Right hindlimb (tissue), 1 donor: ENCODE data around the gene ABCA2.

ENCODE experiments used
- DNase-seq: peaks from one replicate; pipeline ENCODE4 v3.0.0-alpha.2; 2018

The ABCA2 gene, protein sequence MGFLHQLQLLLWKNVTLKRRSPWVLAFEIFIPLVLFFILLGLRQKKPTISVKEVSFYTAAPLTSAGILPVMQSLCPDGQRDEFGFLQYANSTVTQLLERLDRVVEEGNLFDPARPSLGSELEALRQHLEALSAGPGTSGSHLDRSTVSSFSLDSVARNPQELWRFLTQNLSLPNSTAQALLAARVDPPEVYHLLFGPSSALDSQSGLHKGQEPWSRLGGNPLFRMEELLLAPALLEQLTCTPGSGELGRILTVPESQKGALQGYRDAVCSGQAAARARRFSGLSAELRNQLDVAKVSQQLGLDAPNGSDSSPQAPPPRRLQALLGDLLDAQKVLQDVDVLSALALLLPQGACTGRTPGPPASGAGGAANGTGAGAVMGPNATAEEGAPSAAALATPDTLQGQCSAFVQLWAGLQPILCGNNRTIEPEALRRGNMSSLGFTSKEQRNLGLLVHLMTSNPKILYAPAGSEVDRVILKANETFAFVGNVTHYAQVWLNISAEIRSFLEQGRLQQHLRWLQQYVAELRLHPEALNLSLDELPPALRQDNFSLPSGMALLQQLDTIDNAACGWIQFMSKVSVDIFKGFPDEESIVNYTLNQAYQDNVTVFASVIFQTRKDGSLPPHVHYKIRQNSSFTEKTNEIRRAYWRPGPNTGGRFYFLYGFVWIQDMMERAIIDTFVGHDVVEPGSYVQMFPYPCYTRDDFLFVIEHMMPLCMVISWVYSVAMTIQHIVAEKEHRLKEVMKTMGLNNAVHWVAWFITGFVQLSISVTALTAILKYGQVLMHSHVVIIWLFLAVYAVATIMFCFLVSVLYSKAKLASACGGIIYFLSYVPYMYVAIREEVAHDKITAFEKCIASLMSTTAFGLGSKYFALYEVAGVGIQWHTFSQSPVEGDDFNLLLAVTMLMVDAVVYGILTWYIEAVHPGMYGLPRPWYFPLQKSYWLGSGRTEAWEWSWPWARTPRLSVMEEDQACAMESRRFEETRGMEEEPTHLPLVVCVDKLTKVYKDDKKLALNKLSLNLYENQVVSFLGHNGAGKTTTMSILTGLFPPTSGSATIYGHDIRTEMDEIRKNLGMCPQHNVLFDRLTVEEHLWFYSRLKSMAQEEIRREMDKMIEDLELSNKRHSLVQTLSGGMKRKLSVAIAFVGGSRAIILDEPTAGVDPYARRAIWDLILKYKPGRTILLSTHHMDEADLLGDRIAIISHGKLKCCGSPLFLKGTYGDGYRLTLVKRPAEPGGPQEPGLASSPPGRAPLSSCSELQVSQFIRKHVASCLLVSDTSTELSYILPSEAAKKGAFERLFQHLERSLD (N-terminal part only)

DNA sequence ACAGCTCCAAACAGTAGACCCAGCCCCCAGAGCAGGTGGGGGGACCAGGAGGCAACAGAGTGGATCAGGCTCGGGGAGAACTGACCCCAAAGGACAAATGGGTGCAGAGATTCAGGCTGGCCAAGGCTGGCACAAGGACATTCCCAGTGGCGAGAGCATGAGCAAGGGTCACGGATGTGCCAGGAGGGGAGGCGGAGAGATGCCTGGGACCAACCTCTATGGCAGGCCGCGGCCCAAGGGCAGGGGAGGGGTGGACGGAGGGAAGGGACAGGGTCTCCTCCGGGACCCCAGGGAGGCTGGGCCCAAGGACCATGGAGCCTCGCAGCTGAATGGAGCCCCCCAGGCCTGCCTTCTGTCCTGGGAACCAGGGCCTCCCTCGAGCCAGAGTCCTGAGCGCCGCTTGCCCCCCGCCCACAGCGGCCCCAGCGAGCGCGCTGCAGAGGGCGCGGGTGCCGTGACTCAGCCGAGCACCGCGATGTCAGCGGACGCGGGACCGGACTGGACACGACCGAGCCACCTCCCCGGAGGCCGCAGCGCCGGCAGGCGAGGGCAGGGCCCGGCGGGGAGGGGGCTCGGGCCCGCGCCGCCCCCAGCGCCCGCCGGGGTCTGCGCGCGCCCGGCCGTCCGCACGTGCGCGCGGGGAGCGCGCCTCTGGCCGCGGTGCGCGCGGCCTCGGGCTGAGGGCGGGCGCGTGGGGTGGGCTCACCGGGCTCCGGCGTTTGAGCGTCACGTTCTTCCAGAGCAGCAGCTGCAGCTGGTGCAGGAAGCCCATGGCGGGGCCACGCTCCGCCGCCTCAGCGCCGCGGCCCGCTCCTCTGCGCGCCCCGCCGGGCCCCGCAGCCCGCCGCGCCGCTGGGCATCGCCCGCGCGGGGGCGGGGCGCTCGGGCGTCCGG is at the start of gene ABCA2:
TSS of gene ABCA2 (minus strand) at position 869 of the 894 bp plus-strand sequence. CDS start at position 772, 97 bp downstream.
- peak; percentile 54 for DNase-seq

DNA sequence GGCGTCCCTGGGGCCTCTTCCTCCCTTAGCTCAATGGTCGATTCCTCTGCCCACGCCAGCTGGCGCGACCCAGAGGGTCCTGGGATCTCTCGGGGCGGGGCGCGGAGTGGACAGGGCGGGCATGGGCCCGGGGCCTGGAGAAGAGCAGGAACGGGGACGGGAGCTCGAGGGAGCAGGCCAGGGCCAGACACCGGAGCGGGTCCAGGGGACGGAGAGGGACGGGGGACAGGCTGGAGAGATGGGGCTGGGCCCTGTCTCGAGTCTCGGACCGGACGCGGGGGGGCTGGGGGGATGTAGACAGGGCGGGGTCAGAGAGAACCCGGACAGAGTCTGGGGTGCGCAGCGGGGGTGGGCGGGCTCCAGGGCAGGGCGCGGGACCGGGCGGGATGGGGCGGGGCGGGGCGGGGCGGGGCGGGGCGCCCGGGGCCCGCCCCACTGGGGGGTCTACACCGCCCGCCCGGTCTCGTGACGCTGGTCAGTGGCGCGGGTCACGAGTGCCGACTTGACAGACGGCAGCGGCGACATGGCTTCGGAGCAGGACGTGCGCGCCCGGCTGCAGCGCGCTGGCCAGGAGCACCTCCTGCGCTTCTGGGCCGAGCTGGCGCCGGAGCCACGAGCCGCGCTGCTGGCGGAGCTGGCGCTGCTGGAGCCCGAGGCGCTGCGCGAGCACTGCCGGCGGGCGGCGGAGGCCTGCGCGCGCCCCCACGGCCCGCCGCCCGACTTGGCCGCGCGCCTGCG is 49.1 kb upstream of the ABCA2 start, which contains the start of gene UAP1L1:
TSS of gene UAP1L1 (plus strand) at position 508 of the 738 bp plus-strand sequence. CDS start at position 524, 16 bp downstream.
- peak; percentile 57 for DNase-seq

DNA sequence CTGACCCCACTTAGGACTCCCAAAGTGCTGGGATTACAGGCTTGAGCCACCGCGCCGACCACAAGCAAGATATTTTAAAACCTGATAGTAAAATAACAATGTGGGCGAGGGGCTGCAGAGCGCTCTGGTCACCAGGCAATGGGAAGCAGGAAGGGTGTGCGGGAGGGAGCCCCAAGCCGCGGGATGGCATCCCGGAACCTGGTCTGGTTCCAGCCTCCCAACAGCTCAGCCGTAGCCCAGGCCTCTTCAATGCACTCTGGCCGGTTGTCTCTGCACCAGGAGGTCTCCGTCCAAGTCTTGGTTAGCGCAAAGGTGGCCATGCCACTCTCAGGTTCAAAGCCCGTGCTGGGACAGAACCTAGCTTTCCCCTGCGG is 48.6 kb upstream of the ABCA2 start:
- DNase-seq, result no peak

DNA sequence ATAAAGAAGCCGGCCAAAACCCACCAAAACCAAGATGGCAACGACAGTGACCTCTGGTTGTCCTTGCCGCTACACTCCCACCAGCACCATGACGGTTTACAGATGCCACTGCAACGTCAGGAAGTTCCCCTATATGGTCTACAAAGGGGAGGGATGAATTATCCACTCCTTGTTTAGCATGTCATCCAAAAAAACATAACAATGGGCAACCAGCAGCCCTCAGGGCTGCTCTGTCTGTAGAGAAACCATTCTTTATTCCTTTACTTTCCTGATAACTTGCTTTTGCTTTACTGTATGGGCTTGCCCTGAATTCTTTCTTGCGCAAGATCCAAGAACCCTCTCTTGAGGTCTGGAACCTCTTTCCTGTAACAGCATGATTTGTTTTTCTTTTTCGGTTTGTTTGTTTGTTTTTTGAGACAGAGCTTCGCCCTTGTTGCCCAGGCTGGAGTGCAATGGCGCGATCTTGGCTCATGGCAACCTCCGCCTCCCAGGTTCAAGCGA is 47.3 kb upstream of the ABCA2 start:
- DNase-seq, result no peak

DNA sequence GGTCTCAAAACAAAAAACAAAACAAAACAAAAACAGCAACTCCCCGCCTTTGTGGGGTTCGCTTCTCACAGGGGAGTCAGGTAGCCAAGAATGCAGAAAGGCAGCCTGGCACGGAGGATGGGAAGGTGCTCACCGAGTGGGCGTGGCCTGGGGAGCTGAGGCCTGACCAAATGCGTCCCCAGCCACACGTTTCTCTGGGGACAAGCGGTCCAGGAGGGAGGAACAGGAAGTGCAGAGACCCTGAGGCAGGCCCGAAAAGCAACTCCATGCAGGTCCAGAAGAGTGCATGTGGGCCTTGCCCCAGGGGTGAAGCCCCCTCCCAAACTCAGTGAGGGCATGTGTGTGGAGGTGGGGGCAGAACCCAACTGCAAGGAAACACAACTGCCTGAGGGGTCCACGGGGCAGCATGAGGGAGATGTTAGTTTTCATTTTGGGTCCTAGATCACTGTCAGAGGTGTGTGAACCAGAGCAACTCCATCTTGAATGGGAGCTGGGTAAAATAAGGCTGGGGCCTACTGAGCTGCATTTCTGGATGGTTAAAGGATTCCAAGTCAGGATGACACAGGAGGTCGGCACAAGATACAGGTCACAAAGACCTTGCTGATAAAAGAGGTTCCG is 46.7 kb upstream of the ABCA2 start:
- DNase-seq, result no peak

DNA sequence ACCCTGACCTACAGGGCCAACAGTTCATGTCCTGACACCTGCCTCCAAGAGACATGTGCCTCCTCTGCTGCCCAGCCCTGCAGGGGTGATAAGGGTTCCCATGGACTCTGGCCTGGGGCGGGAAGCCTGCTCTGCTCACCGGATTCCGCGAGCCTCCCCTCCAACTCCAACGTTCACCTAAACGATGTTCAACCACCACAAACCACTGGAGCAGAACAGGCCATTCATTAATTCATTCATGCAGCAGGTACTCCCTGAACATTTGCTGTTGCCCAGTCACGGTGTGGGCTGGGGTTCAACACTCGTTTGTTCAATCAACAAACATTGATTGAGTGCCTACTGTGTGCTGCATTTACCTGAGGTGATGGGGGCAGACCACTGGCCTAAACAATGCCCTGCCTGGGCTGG is 46.0 kb upstream of the ABCA2 start:
- no peak for DNase-seq

DNA sequence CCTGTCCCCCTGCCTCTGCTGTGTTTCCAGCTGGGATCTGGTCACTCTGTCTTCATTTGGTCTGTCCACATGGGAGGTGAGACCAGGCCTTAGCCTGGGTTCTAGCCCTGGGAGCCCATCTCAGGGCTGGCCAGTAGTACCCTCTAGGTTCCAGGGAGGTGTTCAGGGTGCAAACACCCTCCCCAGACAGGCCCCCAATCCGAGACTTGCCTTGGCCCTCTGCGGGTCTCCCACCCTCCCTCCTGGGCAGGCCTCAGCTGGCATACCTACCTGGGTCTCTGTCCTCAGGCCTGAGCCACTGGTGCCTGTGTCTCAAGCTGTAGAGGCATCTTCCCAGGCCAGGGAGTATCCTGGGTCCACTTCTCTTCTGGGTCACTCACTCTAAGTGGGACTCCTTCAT is 43.2 kb upstream of the ABCA2 start:
- no peak for DNase-seq

DNA sequence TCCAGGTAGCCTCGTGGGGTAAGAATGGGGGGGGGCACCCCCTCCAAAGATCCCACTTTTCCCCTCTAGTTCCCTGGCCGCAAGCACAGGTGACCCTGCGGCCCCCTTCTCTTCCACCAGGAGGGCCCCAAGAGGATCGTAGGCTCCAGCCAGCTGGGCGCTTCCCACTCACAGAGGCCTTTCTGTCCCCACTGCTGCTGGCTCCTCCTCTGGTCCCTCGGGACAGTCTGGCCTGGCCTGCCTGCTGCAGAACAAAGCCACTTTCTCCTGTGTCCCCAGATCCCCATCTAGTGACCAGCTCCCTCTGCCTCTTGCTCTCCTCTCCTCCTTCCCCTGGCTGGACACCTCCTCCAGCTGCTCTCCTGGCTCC is 42.9 kb upstream of the ABCA2 start:
- DNase-seq, result no peak

DNA sequence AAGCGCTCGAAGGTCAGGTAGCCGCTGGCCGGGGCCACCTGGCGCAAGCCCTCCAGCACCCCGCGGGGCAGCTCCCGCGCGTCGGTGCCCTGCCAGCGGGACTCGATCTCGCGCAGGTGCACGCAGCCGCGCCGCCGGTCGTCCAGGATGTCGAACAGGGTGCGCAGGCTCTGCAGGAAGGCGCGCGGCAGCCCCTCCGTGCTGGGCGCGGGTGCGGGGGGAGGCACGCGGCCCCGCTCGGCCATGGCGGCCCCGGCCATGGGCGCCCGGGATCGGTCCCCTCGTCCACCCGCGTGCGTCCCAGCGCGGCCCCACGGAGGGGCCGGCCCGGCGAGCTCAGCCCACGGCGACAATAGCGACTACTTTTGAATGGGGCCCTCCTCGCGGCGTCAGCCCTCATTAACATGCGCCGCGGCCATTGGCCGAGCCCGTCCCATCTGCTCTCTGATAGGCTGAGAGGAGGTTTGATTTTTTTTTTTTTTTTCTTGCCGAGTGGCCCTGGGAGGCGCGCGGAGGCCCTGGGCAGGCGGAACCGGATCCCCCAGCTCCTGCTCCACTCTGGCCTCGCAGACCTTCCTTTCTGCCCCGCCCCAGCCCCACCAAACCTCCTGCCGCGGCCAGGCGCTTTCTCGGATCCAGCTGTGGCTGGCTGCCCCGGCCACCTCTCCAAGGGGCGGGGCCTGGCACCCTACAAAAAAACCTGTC is 42.3 kb upstream of the ABCA2 start, which contains the start of gene SAPCD2:
TSS of gene SAPCD2 (minus strand) at position 357 of the 705 bp plus-strand sequence. CDS start at position 260, 97 bp downstream.
- DNase-seq, result peak; percentile 90

DNA sequence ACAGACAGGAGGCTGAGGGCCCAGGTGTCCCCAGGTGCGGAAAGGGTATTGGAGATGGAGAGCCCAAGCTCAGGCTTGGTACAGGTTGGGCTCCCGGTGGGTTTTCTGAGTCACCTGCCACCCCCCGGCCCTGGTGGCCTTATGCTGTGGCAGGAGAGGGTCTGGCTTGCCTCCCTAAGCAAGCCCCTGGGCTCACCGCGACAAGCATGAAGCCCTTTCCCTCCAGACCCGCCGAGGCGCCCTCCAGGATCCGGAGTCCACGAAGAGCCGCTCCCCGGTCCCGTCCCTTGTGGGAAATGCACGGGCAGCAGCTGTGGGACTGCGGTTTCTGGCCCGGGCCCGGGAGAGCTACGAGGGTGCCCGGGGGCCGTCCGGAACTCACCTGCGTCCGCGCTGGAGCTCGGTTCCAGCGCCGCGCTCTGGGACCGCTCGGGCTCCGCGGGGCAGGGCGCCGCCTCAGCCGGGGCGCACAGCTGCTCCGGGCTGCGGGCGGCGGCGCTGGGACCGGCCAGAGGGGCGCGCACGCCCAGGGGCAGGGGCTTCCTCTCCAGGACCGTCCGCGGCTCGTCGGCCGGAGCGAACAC is 41.6 kb upstream of the ABCA2 start:
- DNase-seq, result peak; percentile 19

DNA sequence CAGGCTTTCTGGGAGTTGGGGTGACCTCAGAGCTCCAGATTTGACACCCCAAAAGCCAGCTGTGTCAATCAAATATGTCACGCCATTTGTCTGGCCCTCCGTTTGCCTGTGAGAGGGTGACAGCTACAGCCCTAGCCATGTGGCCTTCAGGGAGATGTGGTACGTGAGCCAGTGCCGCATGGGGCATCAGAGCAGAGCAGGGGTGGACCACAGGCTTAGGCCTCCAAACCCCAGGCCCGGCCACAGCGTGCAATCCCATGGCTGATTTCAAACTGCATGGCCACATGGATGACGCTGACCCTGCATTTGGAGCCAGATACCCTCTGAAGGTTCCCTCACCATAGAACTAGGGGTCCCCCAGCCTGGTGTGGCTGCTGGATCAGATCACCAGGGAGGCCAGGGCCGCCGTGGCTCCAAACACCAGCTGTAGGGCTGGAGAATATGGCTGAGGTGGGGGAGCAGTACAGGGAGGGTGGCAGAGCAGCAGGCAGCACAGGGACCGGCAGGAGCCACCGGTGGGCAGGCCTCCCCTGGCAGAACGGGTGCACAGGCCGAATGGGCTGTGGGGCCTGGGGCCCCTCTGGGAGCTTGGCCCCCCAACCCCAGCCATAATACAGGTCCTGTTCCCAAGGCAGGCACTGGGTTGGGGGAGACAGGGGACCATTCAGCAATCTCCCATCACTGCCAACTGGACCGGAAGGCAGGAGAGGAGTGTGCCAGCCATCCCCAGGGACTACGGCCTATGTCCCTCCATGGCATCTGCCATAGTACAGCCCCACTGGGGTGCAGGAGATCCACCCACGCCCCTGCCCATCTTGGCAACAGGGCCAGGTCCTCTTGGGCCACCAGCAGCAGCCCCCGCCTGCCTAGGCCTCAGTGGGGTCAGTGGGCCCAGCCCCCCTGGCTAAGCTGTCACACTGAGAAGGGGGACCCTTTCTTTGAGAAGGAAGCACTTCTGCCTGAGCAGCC is 40.8 kb upstream of the ABCA2 start:
- no peak for DNase-seq

DNA sequence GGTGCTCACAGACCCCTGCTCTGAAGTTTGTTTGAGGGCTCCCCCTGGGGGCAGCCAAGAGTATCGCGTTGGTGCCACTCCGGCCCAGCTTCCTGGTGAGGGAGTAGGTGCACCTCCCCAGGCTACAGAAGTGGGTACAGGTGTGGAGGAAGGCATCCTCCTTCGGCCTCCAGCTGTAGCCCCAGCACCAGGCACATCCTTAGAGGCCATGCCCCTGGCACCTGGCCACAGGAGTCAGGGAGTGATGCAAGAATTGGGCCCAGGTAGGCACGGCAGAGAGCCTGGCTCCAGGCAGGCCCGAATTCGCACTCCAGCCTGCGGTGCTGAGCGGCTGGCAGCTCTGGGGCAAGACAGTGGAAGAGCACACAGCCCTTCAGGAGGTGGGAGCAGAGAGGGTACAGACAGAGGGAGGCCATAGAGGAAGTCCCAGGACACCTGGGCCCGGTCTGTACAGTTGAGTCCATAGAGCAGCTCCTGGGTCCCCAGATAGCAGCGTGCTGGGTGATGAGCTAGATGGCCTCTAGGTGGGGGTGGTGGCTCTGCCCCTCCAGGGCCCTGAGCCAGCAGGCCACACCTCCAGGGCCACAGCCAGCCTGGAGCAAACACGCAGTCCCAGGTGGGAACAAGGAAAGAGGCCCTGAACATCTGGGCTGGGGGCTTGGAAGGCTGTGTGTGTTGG is 40.0 kb upstream of the ABCA2 start:
- DNase-seq, result peak; percentile 76

DNA sequence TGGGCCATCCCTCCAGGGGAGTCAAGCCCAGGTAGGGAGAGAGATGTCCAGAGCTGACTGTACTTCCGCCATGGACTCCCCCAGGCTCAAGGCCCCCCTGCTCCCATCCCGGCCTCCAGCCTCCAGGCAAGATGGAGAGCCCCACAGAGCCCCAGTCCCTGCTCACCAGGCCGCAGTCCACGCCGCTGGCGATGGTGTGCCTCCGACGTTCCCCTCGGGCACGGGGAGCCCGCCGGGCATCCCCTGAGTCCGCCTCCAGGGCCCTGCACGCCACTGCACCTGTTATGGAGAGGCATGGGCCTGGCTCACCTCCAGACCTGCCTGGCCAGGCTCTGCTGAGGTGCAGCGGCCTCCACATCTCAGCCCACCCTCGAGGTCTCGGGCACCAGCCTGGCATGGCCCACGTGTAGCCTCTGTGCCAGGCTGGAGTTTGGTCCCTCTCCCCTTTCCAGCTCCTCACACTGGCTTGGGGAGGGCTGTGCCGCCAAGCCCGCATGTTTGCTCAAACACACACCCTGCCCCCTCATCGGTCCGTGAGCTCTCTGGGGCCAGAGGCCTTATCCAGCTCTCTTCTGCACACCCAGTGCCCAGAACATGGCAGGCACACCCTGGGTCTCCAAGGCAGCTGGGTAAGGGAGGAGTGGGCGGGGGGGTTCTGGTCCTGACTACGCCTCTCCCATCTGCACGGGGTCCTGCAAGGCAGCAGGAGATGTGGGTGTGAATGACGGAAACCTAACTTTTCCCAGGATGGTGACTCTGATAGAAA is 38.2 kb upstream of the ABCA2 start:
- DNase-seq, result no peak

DNA sequence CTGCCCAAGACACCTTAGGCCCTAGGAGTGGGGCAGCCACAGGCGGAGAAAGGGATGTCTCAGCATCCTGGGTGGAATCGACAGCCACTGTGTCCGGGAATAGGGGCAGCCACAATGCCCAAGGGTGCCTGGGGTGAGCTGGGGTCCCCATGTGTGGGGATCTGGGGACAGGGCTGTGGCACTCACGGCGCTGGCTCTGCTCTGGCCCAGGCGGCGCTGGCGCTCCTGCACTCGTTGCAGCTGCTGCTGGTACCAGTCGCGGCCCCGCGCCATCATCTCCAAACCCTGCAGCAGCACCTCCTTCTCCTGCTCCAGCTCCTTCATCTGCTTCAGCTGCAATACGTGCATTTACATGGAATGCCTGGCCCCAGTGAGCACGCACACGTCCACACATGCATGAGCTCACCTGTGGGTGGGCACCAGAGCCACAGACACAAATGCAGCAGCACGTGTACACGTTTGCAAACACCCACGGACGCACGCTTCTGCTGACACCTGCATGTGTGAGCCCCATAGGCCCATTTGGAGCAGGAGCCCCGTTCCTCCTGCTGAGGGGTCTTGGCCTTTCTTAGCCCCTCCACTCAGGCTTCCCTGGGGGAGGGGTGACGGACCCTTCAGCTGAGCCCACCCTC is 37.4 kb upstream of the ABCA2 start:
- DNase-seq, result no peak

DNA sequence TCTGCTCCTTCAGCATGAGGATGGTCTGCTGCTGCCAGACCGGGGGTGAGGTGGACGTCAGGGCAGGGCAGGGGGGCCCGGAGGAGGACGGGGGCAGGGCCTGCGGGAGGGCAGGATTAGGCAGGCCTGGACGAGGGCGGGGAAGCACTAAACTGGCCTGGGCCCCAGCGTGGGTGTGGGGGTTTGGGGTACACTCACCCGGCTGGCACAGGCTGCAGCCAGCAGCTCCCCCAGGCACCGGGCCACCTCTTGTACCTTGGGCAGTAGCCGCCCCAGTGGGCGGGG is 36.8 kb upstream of the ABCA2 start:
- no peak for DNase-seq
